PC-3 (cell line): ENCODE data around the gene TRPV6.

Experiments
- EZH2 ChIP-seq: fragments of 300-600 bp; sonication (generic); IDR thresholded peaks from one replicate; pipeline ENCODE4 v1.6.1; 2017; ENCODE audit warnings: antibody characterized with exemption, mild to moderate bottlenecking, low read length; ENCODE audit not compliant: unreplicated experiment
- EZH2phosphoT487 ChIP-seq: fragments of 300-600 bp; sonication (generic); IDR thresholded peaks from 2 replicates; pipeline ENCODE4 v1.6.1; 2018; ENCODE audit warnings: mild to moderate bottlenecking, antibody characterized with exemption, low read length, borderline replicate concordance
- TF ChIP-seq, protein P1 (sequence below): fragments of 300-600 bp; sonication (generic); conservative IDR thresholded peaks from 2 replicates; pipeline ENCODE4 v1.5.1; 2017; ENCODE audit warnings: antibody characterized with exemption, low read depth, mild to moderate bottlenecking, low read length

DNA sequence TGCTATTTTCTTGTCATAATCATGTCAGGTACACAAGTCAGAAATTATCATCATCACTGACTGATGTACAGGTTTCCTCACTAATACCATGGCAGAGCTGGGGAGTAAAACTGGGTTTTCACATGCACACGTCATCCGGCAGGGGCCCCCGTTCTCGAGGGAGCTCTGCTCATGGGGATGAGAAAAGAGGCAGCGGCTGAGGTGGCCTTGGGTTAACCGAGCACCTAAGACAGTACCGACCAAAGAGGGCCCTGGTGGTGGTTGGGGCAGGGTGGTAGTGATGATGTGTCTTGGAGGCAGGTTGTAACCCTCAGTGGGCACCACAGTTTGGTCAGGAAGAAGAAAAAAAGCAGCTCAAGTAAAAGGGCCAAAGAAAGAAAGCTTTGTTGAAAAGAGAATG, 12.1 kb upstream of the TRPV6 start:
- TF ChIP-seq, protein P1, sequence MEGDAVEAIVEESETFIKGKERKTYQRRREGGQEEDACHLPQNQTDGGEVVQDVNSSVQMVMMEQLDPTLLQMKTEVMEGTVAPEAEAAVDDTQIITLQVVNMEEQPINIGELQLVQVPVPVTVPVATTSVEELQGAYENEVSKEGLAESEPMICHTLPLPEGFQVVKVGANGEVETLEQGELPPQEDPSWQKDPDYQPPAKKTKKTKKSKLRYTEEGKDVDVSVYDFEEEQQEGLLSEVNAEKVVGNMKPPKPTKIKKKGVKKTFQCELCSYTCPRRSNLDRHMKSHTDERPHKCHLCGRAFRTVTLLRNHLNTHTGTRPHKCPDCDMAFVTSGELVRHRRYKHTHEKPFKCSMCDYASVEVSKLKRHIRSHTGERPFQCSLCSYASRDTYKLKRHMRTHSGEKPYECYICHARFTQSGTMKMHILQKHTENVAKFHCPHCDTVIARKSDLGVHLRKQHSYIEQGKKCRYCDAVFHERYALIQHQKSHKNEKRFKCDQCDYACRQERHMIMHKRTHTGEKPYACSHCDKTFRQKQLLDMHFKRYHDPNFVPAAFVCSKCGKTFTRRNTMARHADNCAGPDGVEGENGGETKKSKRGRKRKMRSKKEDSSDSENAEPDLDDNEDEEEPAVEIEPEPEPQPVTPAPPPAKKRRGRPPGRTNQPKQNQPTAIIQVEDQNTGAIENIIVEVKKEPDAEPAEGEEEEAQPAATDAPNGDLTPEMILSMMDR, result no peak
- TF ChIP-seq EZH2 (no peak), EZH2phosphoT487 (no peak)
